Activated T-cell treated with anti-CD3 and anti-CD28 coated beads, Interleukin-2, amount 50 U/mL, for 48 hours (primary cell): ENCODE measurements around the gene HCRTR1.
"Not testable (repeated sequence)": the region's sequence is repeated elsewhere in the genome, so short reads cannot be mapped to it uniquely, and the experiment has no call there.

ENCODE experiments used
- DNase-seq, 2 experiments: peaks; one replicate each; pipeline ENCODE4 v3.0.0-alpha.2; 2020

Gene HCRTR1

GRCh38 chr1:31581821-31582810 lies 35.4 kb upstream of the HCRTR1 start:
- no peak for DNase-seq

- DNase-seq = peak in 1 of 2 experiments; percentile 1
Measured at GRCh38 chr1:31583082-31583994, 34.2 kb upstream of the HCRTR1 start.

GRCh38 chr1:31583995-31584868 lies 33.3 kb upstream of the HCRTR1 start:
- peak in 1 of 2 experiments; percentile 7 for DNase-seq

GRCh38 chr1:31584869-31585735 lies 32.4 kb upstream of the HCRTR1 start:
- peak in 1 of 2 experiments; percentile 9 for DNase-seq

- DNase-seq = no peak
Measured at GRCh38 chr1:31585736-31586365, 31.6 kb upstream of the HCRTR1 start.

- DNase-seq = no peak
Measured at GRCh38 chr1:31586376-31587327, 30.8 kb upstream of the HCRTR1 start.

GRCh38 chr1:31587328-31587699 lies 30.2 kb upstream of the HCRTR1 start:
- DNase-seq = not testable (repeated sequence)

GRCh38 chr1:31587720-31588423 lies 29.6 kb upstream of the HCRTR1 start:
- peak; percentile 71 to 78 for DNase-seq

GRCh38 chr1:31588751-31589515 lies 28.6 kb upstream of the HCRTR1 start:
- no peak for DNase-seq

GRCh38 chr1:31591425-31592093 lies 25.9 kb upstream of the HCRTR1 start:
- DNase-seq = no peak

- DNase-seq = no peak
Measured at GRCh38 chr1:31592132-31592531, 25.4 kb upstream of the HCRTR1 start.

- DNase-seq = no peak
Measured at GRCh38 chr1:31593136-31593665, 24.3 kb upstream of the HCRTR1 start.

GRCh38 chr1:31593770-31594632 lies 23.5 kb upstream of the HCRTR1 start:
- DNase-seq = peak; percentile 83 to 84

- no peak for DNase-seq
Measured at GRCh38 chr1:31595836-31596736, 21.4 kb upstream of the HCRTR1 start.

GRCh38 chr1:31596737-31597097 lies 20.8 kb upstream of the HCRTR1 start:
- no peak for DNase-seq
